ENCODE measurements around the gene TOX3.

The TOX3 gene

GRCh38 chr16:52547004-52547833 is at the start of gene TOX3:
TOX3 (minus strand) TSS chr16:52547143; CDS start chr16:52546723, 420 bp downstream.
- Mint-ChIP-seq H3K36me3 (ENCODE audit: low read depth) (no peaks in the 10 kb centered on the region), H3K4me1 (ENCODE audit: low read depth) (no peaks in the 10 kb centered on the region), H3K4me3 (no peak within 1 kb of the TSS), H3K27ac (no peak within 1 kb of the TSS), H3K9me3 (no peaks in the 10 kb centered on the region), H3K27me3 (ENCODE audit: low read depth) (peaks cover 39% of the 10 kb centered on the region)
- DNase-seq (ENCODE audit: low spot score), result no peak

- H3K36me3 Mint-ChIP-seq (ENCODE audit: low read depth), result no peaks in the 10 kb centered on the region
- no peak overlapping the region for H3K4me3 Mint-ChIP-seq
- peaks cover 16% of the 10 kb centered on the region for H3K9me3 Mint-ChIP-seq
- no peak overlapping the region for H3K27ac Mint-ChIP-seq
- DNase-seq (ENCODE audit: low spot score), result no peak
- no peaks in the 10 kb centered on the region for H3K4me1 Mint-ChIP-seq (ENCODE audit: low read depth)
- no peaks in the 10 kb centered on the region for H3K27me3 Mint-ChIP-seq (ENCODE audit: low read depth)
These were observed 45.8 kb upstream of the TOX3 start for GRCh38 chr16:52592778-52593177.

GRCh38 chr16:52591934-52592592 is 45.1 kb upstream of the TOX3 start:
- H3K27me3 Mint-ChIP-seq (ENCODE audit: low read depth), result no peaks in the 10 kb centered on the region
- H3K27ac Mint-ChIP-seq, result no peak overlapping the region
- H3K9me3 Mint-ChIP-seq, result peaks cover 16% of the 10 kb centered on the region
- H3K4me1 Mint-ChIP-seq (ENCODE audit: low read depth), result no peaks in the 10 kb centered on the region
- no peak overlapping the region for H3K4me3 Mint-ChIP-seq
- no peak for DNase-seq (ENCODE audit: low spot score)
- no peaks in the 10 kb centered on the region for H3K36me3 Mint-ChIP-seq (ENCODE audit: low read depth)

GRCh38 chr16:52591471-52591870 is 44.5 kb upstream of the TOX3 start:
- Mint-ChIP-seq H3K27me3 (ENCODE audit: low read depth) (no peaks in the 10 kb centered on the region), H3K4me3 (no peak overlapping the region), H3K27ac (no peak overlapping the region), H3K9me3 (peaks cover 16% of the 10 kb centered on the region), H3K36me3 (ENCODE audit: low read depth) (no peaks in the 10 kb centered on the region), H3K4me1 (ENCODE audit: low read depth) (no peaks in the 10 kb centered on the region)
- no peak for DNase-seq (ENCODE audit: low spot score)

GRCh38 chr16:52586159-52586558 is 39.2 kb upstream of the TOX3 start:
- H3K4me3 Mint-ChIP-seq, result no peak overlapping the region
- no peak overlapping the region for H3K27ac Mint-ChIP-seq
- H3K27me3 Mint-ChIP-seq (ENCODE audit: low read depth), result no peaks in the 10 kb centered on the region
- H3K4me1 Mint-ChIP-seq (ENCODE audit: low read depth), result no peaks in the 10 kb centered on the region
- no peaks in the 10 kb centered on the region for H3K36me3 Mint-ChIP-seq (ENCODE audit: low read depth)
- H3K9me3 Mint-ChIP-seq, result peaks cover 17% of the 10 kb centered on the region
- DNase-seq (ENCODE audit: low spot score), result no peak

- Mint-ChIP-seq H3K36me3 (ENCODE audit: low read depth) (no peaks in the 10 kb centered on the region), H3K4me3 (no peak overlapping the region), H3K9me3 (peaks cover 17% of the 10 kb centered on the region), H3K27ac (no peak overlapping the region), H3K4me1 (ENCODE audit: low read depth) (no peaks in the 10 kb centered on the region), H3K27me3 (ENCODE audit: low read depth) (no peaks in the 10 kb centered on the region)
- no peak for DNase-seq (ENCODE audit: low spot score)
These were observed 37.7 kb upstream of the TOX3 start for GRCh38 chr16:52584354-52585320.

GRCh38 chr16:52581530-52581929 is 34.6 kb upstream of the TOX3 start:
- H3K27ac Mint-ChIP-seq, result no peak overlapping the region
- no peaks in the 10 kb centered on the region for H3K4me1 Mint-ChIP-seq (ENCODE audit: low read depth)
- H3K9me3 Mint-ChIP-seq, result peaks cover 9% of the 10 kb centered on the region
- H3K36me3 Mint-ChIP-seq (ENCODE audit: low read depth), result no peaks in the 10 kb centered on the region
- no peak overlapping the region for H3K4me3 Mint-ChIP-seq
- no peak for DNase-seq (ENCODE audit: low spot score)
- no peaks in the 10 kb centered on the region for H3K27me3 Mint-ChIP-seq (ENCODE audit: low read depth)

GRCh38 chr16:52580488-52580887 is 33.5 kb upstream of the TOX3 start:
- DNase-seq (ENCODE audit: low spot score), result no peak
- H3K9me3 Mint-ChIP-seq, result peaks cover 9% of the 10 kb centered on the region
- no peaks in the 10 kb centered on the region for H3K36me3 Mint-ChIP-seq (ENCODE audit: low read depth)
- no peak overlapping the region for H3K4me3 Mint-ChIP-seq
- no peaks in the 10 kb centered on the region for H3K4me1 Mint-ChIP-seq (ENCODE audit: low read depth)
- H3K27ac Mint-ChIP-seq, result no peak overlapping the region
- H3K27me3 Mint-ChIP-seq (ENCODE audit: low read depth), result no peaks in the 10 kb centered on the region

GRCh38 chr16:52578829-52579498 is 32.0 kb upstream of the TOX3 start:
- Mint-ChIP-seq H3K36me3 (ENCODE audit: low read depth) (no peaks in the 10 kb centered on the region), H3K27me3 (ENCODE audit: low read depth) (no peaks in the 10 kb centered on the region), H3K27ac (no peak overlapping the region), H3K4me3 (no peak overlapping the region), H3K4me1 (ENCODE audit: low read depth) (no peaks in the 10 kb centered on the region), H3K9me3 (peaks cover 9% of the 10 kb centered on the region)
- DNase-seq (ENCODE audit: low spot score), result no peak

- no peaks in the 10 kb centered on the region for H3K4me1 Mint-ChIP-seq (ENCODE audit: low read depth)
- no peaks in the 10 kb centered on the region for H3K27me3 Mint-ChIP-seq (ENCODE audit: low read depth)
- no peak overlapping the region for H3K27ac Mint-ChIP-seq
- peaks cover 9% of the 10 kb centered on the region for H3K9me3 Mint-ChIP-seq
- no peak overlapping the region for H3K4me3 Mint-ChIP-seq
- H3K36me3 Mint-ChIP-seq (ENCODE audit: low read depth), result no peaks in the 10 kb centered on the region
- no peak for DNase-seq (ENCODE audit: low spot score)
These were observed 31.3 kb upstream of the TOX3 start for GRCh38 chr16:52578007-52578828.

GRCh38 chr16:52577130-52577706 is 30.3 kb upstream of the TOX3 start:
- Mint-ChIP-seq H3K4me3 (no peak overlapping the region), H3K27me3 (ENCODE audit: low read depth) (no peaks in the 10 kb centered on the region), H3K9me3 (peaks cover 2% of the 10 kb centered on the region), H3K4me1 (ENCODE audit: low read depth) (no peaks in the 10 kb centered on the region), H3K27ac (no peak overlapping the region), H3K36me3 (ENCODE audit: low read depth) (no peaks in the 10 kb centered on the region)
- no peak for DNase-seq (ENCODE audit: low spot score)

- Mint-ChIP-seq H3K4me3 (no peak overlapping the region), H3K27ac (no peak overlapping the region), H3K36me3 (ENCODE audit: low read depth) (no peaks in the 10 kb centered on the region), H3K9me3 (no peaks in the 10 kb centered on the region), H3K27me3 (ENCODE audit: low read depth) (no peaks in the 10 kb centered on the region), H3K4me1 (ENCODE audit: low read depth) (no peaks in the 10 kb centered on the region)
- no peak for DNase-seq (ENCODE audit: low spot score)
These were observed 26.7 kb upstream of the TOX3 start for GRCh38 chr16:52573365-52574299.

Measured in T-helper 2 cell treated with Interferon-gamma antibody and Interleukin-4, amounts not matched to agents 5 μg/mL and 100 μg/mL, for 36 hours (primary cell).